Measurements from ENCODE around the gene AGBL1. TPM values are rescaled to one million over a fixed set of nuclear protein-coding genes. Genes with fewer than 3 reads are reported as not detected.
A peak's percentile ranks its signal among the peaks of the same experiment; 100 is the strongest.
"Not testable (repeated sequence)": the region's sequence is repeated elsewhere in the genome, so short reads cannot be mapped to it uniquely, and the experiment has no call there.

The AGBL1 gene
- total RNA-seq, 1 donor from 2014 or later, result not detected

GRCh38 chr15:86849136-86849535, 769.5 kb downstream of the AGBL1 start:
- DNase-seq (no peak), ATAC-seq (ENCODE audit: poor library complexity) (peak; percentile 18)
- intact Hi-C loops (cut with DNase I), result no loop called here

- ATAC-seq (ENCODE audit: poor library complexity) (peak; percentile 94), DNase-seq (peak; percentile 45)
- intact Hi-C loops (cut with DNase I), result no loop called here
Observed at GRCh38 chr15:86849558-86850285, 770.1 kb downstream of the AGBL1 start.

GRCh38 chr15:86850939-86851338, 771.3 kb downstream of the AGBL1 start:
- peak; percentile 55 for ATAC-seq (ENCODE audit: poor library complexity)
- no peak for DNase-seq

GRCh38 chr15:86852741-86853140, 773.1 kb downstream of the AGBL1 start:
- intact Hi-C loops (cut with DNase I), result no loop called here
- ATAC-seq (ENCODE audit: poor library complexity), result no peak

More at GRCh38 chr15:86850939-86851338, 771.3 kb downstream of the AGBL1 start:
- intact Hi-C loops (cut with DNase I), result no loop called here

DNA sequence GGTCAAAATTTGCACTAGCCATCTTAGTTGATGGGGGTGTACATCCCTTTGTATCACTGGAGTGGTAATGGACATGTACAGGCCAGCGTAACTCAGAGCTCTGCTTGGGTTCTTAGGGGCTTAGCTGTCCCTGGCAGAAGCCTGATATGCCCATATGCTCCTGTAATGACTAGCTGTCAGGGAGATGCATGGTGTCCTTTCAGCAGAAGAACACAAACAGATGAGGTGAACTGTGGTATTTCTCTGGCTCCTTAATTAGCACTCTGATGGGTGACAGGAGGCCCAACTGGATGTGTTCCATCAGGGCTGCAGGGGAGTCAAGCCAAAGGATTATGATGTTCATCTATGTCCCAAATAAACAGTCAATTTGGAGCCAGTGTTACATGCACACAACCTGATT, 774.5 kb downstream of the AGBL1 start:
- intact Hi-C loops (cut with DNase I), result no loop called here
- DNase-seq (no peak), ATAC-seq (ENCODE audit: poor library complexity) (peak; percentile 42)

More at GRCh38 chr15:86852741-86853140, 773.1 kb downstream of the AGBL1 start:
- no peak for DNase-seq

DNA sequence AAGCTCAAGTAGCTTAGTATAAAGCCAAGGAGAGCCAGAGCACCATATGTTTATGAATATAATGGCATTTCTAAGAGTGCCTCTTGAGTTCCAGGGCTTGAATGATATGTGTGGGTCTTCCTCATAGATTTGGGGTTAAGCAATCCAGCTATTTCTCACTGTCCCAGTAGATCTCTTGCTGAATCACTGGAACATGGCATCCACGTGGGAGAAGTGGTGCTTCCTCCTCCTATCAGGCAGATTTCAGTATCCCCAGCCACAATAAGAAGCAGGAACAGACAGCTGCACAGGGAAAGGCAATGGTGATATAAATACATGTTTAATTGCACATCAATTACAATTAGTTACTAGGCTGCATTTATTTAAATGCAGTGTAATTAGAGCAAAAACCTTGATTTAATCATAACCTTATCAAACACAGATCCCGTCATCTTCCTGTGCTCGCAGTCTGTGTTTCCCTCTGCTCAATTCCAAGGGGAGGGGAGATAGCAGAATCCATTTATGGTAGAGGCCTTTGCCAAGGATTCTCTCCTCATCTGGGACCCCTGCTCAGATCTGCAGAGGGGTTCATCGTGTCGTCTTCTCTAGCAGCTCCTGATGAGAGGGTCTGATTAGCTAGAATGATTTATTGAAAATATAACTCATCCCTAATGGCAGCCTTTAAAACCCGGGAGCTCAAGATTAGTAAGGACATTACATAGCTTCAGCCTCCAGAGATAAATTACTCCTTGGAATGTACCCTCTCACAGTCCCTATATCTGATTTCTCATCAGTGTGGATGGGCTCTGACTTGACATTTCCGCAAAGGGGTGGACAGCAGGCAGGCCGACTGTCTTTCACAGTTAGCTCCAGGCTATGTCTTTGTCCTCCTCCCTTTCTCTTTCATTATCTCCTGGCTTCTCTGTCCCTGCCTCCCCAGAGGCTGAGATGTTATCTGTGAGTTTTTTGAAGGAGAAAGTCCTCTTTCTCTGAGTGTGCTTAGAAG, 775.9 kb downstream of the AGBL1 start:
- intact Hi-C loops (cut with DNase I), result no loop called here
- ATAC-seq (ENCODE audit: poor library complexity) (no peak), DNase-seq (no peak)

DNA sequence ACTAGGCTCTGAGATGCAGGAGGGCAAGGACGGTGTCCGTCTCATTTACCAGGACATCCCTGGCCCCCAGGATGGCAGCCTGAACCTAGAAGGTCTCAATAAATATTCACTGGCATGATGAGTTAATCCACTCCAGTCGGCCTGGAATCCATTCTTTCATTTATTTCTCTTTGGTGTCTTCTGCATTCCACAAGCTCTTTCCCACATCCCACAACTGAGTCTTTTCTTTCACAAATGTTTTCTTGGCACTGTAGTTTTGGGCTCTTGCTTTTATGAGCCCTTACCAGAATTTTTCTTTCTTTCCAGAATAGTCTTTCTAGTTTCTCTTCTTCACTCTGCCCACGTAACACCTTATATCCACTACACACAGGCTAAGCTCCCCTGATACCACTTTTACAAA, 778.0 kb downstream of the AGBL1 start:
- ATAC-seq (ENCODE audit: poor library complexity) (no peak), DNase-seq (no peak)
- intact Hi-C loops (cut with DNase I), result no loop called here

GRCh38 chr15:86863226-86863915, 783.7 kb downstream of the AGBL1 start:
- ATAC-seq (ENCODE audit: poor library complexity) (no peak), DNase-seq (no peak)
- intact Hi-C loops (cut with DNase I), result no loop called here

- ATAC-seq (ENCODE audit: poor library complexity) (no peak), DNase-seq (no peak)
- intact Hi-C loops (cut with DNase I), result no loop called here
Observed at GRCh38 chr15:86865920-86866319, 786.2 kb downstream of the AGBL1 start.

- intact Hi-C loops (cut with DNase I), result no loop called here
- DNase-seq, result no peak
- no peak for ATAC-seq (ENCODE audit: poor library complexity)
Observed at GRCh38 chr15:86870846-86871245, 791.2 kb downstream of the AGBL1 start.

- DNase-seq (no peak), ATAC-seq (ENCODE audit: poor library complexity) (no peak)
- intact Hi-C loops (cut with DNase I), result no loop called here
Observed at GRCh38 chr15:86871964-86872363, 792.3 kb downstream of the AGBL1 start.

GRCh38 chr15:86872782-86873181, 793.1 kb downstream of the AGBL1 start:
- intact Hi-C loops (cut with DNase I), result no loop called here
- no peak for ATAC-seq (ENCODE audit: poor library complexity)
- no peak for DNase-seq

GRCh38 chr15:86875067-86875466, 795.4 kb downstream of the AGBL1 start:
- DNase-seq (no peak), ATAC-seq (ENCODE audit: poor library complexity) (no peak)
- intact Hi-C loops (cut with DNase I), result no loop called here

DNA sequence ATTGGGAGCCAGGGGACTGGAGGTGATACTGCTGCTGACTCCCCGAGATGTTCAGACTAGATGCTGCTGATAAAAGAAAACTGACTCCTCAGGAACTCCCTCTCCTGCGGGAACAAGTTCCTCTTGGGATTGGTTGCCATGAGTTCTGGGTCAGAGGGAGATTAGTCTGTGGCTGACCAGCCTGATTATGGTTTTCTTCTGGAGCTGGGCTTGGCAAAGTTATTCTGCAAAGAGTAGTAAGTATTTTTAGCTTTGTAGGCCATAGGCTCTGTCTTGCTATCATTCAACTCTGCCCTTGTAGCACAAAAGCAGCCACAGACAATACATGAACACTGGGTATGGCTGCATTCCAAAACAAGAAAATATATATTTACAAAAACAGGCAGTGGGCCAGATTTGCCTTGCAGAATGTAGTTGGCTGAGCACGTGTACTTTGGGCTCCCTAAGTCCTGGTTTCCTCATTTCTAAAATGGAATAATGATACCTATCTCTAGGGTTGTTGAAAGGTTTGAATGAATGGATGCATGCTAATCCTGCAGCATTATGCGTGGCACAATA, 796.8 kb downstream of the AGBL1 start:
- DNase-seq (no peak), ATAC-seq (ENCODE audit: poor library complexity) (peak; percentile 50)
- intact Hi-C loops (cut with DNase I), result no loop called here

DNA sequence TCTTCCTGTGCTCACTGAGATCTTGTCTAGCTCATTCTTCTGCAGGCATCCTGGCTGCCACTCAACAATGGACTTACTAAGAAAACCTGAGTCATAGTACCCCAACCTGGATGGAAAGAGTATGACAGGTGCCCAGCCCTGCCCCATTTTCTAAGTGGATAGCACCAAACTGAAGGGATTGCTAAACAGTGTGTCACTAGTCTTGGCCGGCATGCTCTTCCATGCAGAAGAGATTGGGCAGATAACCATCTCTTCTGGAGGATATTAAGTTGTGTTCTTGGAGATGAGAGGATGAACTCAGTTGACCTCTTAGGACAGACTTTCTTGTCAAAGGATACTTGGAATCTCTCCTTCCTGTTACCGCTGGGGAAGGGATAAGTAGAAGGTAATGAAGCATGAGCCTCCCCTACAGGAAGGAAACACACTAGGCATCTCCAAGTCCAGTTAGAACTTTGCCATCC, 797.5 kb downstream of the AGBL1 start:
- no peak for ATAC-seq (ENCODE audit: poor library complexity)
- no peak for DNase-seq
- intact Hi-C loops (cut with DNase I), result no loop called here

- DNase-seq; ATAC-seq (ENCODE audit: poor library complexity); intact Hi-C loops (cut with DNase I): not testable (repeated sequence)
Observed at GRCh38 chr15:86878844-86879243, 799.2 kb downstream of the AGBL1 start.

GRCh38 chr15:86879250-86880229, 799.9 kb downstream of the AGBL1 start:
- ATAC-seq (ENCODE audit: poor library complexity), result peak; percentile 73
- intact Hi-C loops (cut with DNase I), result no loop called here
- peak; percentile 42 for DNase-seq

DNA sequence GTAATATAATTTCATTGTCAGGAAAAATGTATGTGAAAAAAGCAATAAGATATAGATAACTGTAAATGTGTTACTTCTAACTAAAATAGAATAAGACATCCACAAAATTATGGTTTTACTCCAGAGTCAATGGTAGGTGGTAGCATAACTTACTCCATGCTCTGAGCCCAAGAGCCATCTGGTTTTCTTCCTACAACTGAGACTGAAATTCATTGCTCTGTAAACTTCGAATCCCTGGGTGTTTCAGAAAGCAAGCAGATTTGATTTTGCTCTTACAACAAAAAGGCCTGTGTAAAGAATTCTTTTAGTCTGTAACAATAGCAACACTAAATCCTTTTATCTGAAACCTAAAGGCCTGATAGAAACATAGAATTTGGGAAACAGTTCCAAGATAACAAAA, 805.9 kb downstream of the AGBL1 start:
- no peak for ATAC-seq (ENCODE audit: poor library complexity)
- DNase-seq, result no peak
- intact Hi-C loops (cut with DNase I), result no loop called here

Measured in Right ventricle myocardium superior (tissue), 1 donor.